ENCODE measurements around the gene NAALAD2.
"Not testable (repeated sequence)": the region's sequence is repeated elsewhere in the genome, so short reads cannot be mapped to it uniquely, and the experiment has no call there.

The NAALAD2 gene

DNA sequence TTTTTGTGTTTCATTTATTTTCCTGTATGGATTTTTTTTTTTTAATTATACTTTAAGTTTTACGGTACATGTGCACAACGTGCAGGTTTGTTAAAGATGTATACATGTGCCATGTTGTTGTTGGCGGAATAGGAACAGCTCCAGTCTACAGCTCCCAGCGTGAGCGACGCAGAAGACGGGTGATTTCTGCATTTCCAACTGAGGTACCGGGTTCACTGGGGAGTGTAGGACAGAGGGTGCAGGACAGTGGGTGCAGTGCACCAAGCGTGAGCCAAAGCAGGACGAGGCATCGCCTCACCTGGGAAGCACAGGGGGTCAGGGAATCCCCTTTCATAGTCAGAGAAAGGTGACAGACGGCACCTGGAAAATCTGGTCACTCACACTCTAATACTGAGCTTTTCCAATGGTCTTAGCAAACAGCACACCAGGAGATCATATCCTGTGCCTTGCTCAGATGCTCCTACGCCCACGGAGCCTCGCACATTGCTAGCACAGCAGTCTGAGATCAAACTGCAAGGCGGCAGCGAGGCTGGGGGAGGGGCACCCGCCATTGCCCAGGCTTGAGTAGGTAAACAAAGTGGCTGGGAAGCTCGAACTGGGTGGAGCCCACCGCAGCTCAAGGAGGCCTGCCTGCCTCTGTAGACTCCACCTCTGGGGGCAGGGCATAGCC is 105.6 kb downstream of the NAALAD2 start:
- in situ Hi-C loops (cut with MboI; ENCODE audit: low sequenced_read_pairs), result not testable (repeated sequence)

DNA sequence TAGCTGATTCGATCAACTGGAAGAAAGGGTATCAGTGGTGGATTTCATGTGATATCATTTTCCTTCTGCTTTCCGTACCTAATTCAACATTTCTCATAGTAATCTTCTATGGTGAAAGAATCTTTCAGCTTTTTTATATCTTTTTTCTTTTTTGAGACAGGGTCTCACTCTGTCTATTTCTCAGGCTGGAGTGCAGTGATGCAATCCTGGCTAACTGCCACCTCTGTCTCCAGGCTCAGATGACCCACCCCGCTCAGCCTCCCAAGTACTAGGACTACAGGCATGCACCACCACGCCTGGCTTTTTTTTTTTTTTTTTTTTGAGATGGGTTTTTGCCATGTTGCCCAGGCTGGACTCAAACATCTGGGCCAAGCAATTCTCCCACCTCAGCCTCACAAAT is 107.0 kb downstream of the NAALAD2 start:
- in situ Hi-C loops (cut with MboI; ENCODE audit: low sequenced_read_pairs), result no loop called here
